A549 (cell line): ENCODE results near the gene RABGAP1L. TPM values are rescaled to one million over a fixed set of nuclear protein-coding genes. Genes with fewer than 3 reads are reported as not detected.

Source experiments
- ATAC-seq, 2 experiments: fragments of 200-7000 bp in 1 of 2; fragments of >200 bp in 1 of 2; cut with Nextera tagmentation in 1 of 2; cut with Tn5 transposase in 1 of 2; 3 replicates each; pipeline versions ENCODE4 v1.8.0 to v1.9.1; 2018 to 2020; ENCODE audit warnings: mild to moderate bottlenecking in 1 of 2, moderate library complexity in 1 of 2
- CTCF ChIA-PET: fragments of 300-600 bp; sonication (Branson Sonifier 250); formaldehyde crosslinking; extraction: SDS; loops from one replicate; lab custom pipeline; 2021; ENCODE audit warnings: antibody characterized with exemption, inconsistent platforms; lab: Yijun Ruan, JAX
- POLR2A ChIA-PET: fragments of 350-600 bp; formaldehyde crosslinking; extraction: SDS; loops from one replicate; lab custom pipeline; 2021; ENCODE audit warnings: antibody characterized with exemption, inconsistent platforms; lab: Yijun Ruan, JAX
- DNase-seq, 2 experiments: peaks; one replicate each; pipeline versions ENCODE4 v3.0.0 to v3.0.0-alpha.2; 2011 to 2016; ENCODE audit warnings: low read depth in 1 of 2, low spot score in 1 of 2
- FAIRE-seq: peaks from 2 replicates; lab custom pipeline; 2011; peaks lifted over from hg19 to GRCh38; lab: Jason Lieb, UNC
- H3K27ac ChIP-seq, 2 experiments: fragments of >200 bp; sonication (Bioruptor Twin); formaldehyde crosslinking; 3 replicates each; pipeline ENCODE4 v1.5.1; 2016 to 2017
- H3K4me1 ChIP-seq: fragments of >200 bp; sonication (Bioruptor Twin); formaldehyde crosslinking; 3 replicates; pipeline ENCODE4 v1.6.1; 2016
- H3K4me2 ChIP-seq: fragments of >200 bp; sonication (Bioruptor Twin); formaldehyde crosslinking; 3 replicates; pipeline ENCODE4 v1.6.1; 2016
- H3K4me3 ChIP-seq: fragments of >200 bp; sonication (Bioruptor Twin); formaldehyde crosslinking; 3 replicates; pipeline ENCODE4 v1.5.1; 2016
- H3K9me3 ChIP-seq: fragments of >200 bp; sonication (Bioruptor Twin); formaldehyde crosslinking; 3 replicates; pipeline ENCODE4 v1.6.1; 2016
- BHLHE40 ChIP-seq: IDR thresholded peaks from 2 replicates; pipeline ENCODE4 v1.6.1; 2012; ENCODE audit warnings: low read depth, low read length, inconsistent platforms
- CEBPB ChIP-seq, 2 experiments: fragments of >200 bp in 1 of 2; sonication (Bioruptor Twin) in 1 of 2; formaldehyde crosslinking in 1 of 2; IDR thresholded peaks; 2 replicates each; pipeline ENCODE4 v1.6.1; 2012 to 2016
- CTCF ChIP-seq: fragments of >200 bp; sonication (Bioruptor Twin); formaldehyde crosslinking; IDR thresholded peaks from 3 replicates; pipeline ENCODE4 v1.5.1; 2016
- EHF ChIP-seq: fragments of 250-450 bp; sonication (Bioruptor Pico); IDR thresholded peaks from 2 replicates; pipeline ENCODE4 v1.5.0; 2020; ENCODE audit warnings: mild to moderate bottlenecking
- ELK1 ChIP-seq: fragments of 150-350 bp; IDR thresholded peaks from 2 replicates; pipeline ENCODE4 v1.6.1; 2014; ENCODE audit warnings: low read depth, mild to moderate bottlenecking, low read length
- EP300 ChIP-seq, 2 experiments: fragments of >200 bp; sonication (Bioruptor Twin); formaldehyde crosslinking; IDR thresholded peaks; 2 replicates in 1 of 2; 3 replicates in 1 of 2; pipeline ENCODE4 v1.6.1; 2016 to 2017
- HDAC2 ChIP-seq: fragments of 200-600 bp; sonication (generic); IDR thresholded peaks from 2 replicates; pipeline ENCODE4 v1.6.1; 2016
- HOXB5 ChIP-seq: fragments of 250-450 bp; sonication (Bioruptor Pico); IDR thresholded peaks from 2 replicates; pipeline ENCODE4 v1.5.0; 2020; ENCODE audit warnings: mild to moderate bottlenecking, moderate library complexity
- JUN ChIP-seq, 2 experiments: fragments of >200 bp; sonication (Bioruptor Twin); formaldehyde crosslinking; IDR thresholded peaks; 2 replicates in 1 of 2; 3 replicates in 1 of 2; pipeline ENCODE4 v1.6.1; 2016 to 2017
- MYC ChIP-seq: IDR thresholded peaks from 2 replicates; pipeline ENCODE4 v1.6.1; 2012; ENCODE audit warnings: mild to moderate bottlenecking, inconsistent platforms, low read length, improper control_type of control experiment, borderline replicate concordance
- PHF8 ChIP-seq: fragments of 200-600 bp; sonication (generic); IDR thresholded peaks from 2 replicates; pipeline ENCODE4 v1.6.1; 2016; ENCODE audit warnings: low read depth, mild to moderate bottlenecking, antibody characterized with exemption, moderate library complexity, borderline replicate concordance
- POLR2A ChIP-seq: IDR thresholded peaks from 2 replicates; pipeline ENCODE4 v1.6.1; 2012; ENCODE audit warnings: mild to moderate bottlenecking, low read length
- POLR2AphosphoS2 ChIP-seq: conservative IDR thresholded peaks from 2 replicates; pipeline ENCODE4 v1.6.1; 2012; ENCODE audit warnings: low read length, improper control_type of control experiment, inconsistent platforms
- RCOR1 ChIP-seq: fragments of 150-350 bp; IDR thresholded peaks from 2 replicates; pipeline ENCODE4 v1.6.1; 2014; ENCODE audit warnings: antibody characterized with exemption, low read length, low read depth
- RFX5 ChIP-seq: fragments of 450-650 bp; IDR thresholded peaks from 2 replicates; pipeline ENCODE4 v1.7.1; 2014; ENCODE audit warnings: antibody characterized with exemption, mild to moderate bottlenecking, moderate library complexity
- SREBF2 ChIP-seq: fragments of 450-650 bp; IDR thresholded peaks from 2 replicates; pipeline ENCODE4 v1.6.1; 2014; ENCODE audit warnings: mild to moderate bottlenecking, moderate library complexity
- TFCP2L1 ChIP-seq: fragments of 250-450 bp; sonication (Bioruptor Pico); IDR thresholded peaks from 2 replicates; pipeline ENCODE4 v1.5.0; 2021; ENCODE audit warnings: mild to moderate bottlenecking
- TP53 ChIP-seq: fragments of 250-450 bp; sonication (Bioruptor Pico); IDR thresholded peaks from 2 replicates; pipeline ENCODE4 v1.5.0; 2021; ENCODE audit warnings: mild to moderate bottlenecking, moderate library complexity
- USF2 ChIP-seq: fragments of 450-650 bp; IDR thresholded peaks from 2 replicates; pipeline ENCODE4 v1.6.1; 2014; ENCODE audit warnings: antibody characterized with exemption
- ZC3H11A ChIP-seq: fragments of 450-650 bp; IDR thresholded peaks from 2 replicates; pipeline ENCODE4 v1.6.1; 2014; ENCODE audit warnings: antibody characterized with exemption, mild to moderate bottlenecking
- WGBS: methylation state at CpG from one replicate; pipeline ENCODE4 v1.1.6; 2017; ENCODE audit errors: missing lambda C conversion rate; 5-methylcytosine and 5-hydroxymethylcytosine counted together
- polyA plus RNA-seq, 4 experiments: library from polyadenylated mRNA; depleted of rRNA in 3 of 4; stranded (reverse); fragments of >200 nt; fragmentation: RNase III in 1 of 4; extraction: RNeasy Plus Mini Kit Qiagen cat#74134 plus additional on column Dnase treatment in 1 of 4; gene quantifications; 2 replicates in 3 of 4; 3 replicates in 1 of 4; pipeline ENCODE4 v1.2.3, GENCODE V29; 2011 to 2017
- TF ChIP-seq, protein P1 (sequence below): IDR thresholded peaks from 2 replicates; pipeline ENCODE4 v1.6.1; 2012
- TF ChIP-seq, protein P2 (sequence below): IDR thresholded peaks from 2 replicates; pipeline ENCODE4 v1.6.1; 2012; ENCODE audit warnings: low read depth, borderline replicate concordance

Gene RABGAP1L
- polyA plus RNA-seq, 2 of the 4 experiments (the other 2 are of a cell fraction) = 8.2 to 18.6 TPM

GRCh38 chr1:174190691-174191199 lies 31.4 kb downstream of the RABGAP1L start:
- Histone ChIP-seq H3K4me1 (peaks cover 3% of the 10 kb centered on the region; the same call in 1 of the 3 replicates), H3K27ac (no peak overlapping the region), H3K9me3 (0 out of 3 replicates have a peak, but pooled peaks cover 4% of the 10 kb centered on the region), H3K4me2 (no peak overlapping the region), H3K4me3 (no peak overlapping the region)
- FAIRE-seq = no peak
- no peak for ATAC-seq
- ChIA-PET CTCF (interaction anchor here (2.1 kb wide), 1 partner anchor 12 kb away, joined by 4 read pairs; no protein-coding TSS in a partner anchor), POLR2A (no interaction called here)
- no peak for TF ChIP-seq EHF (CRISPR knock-in tag)
- no peak for TF ChIP-seq HOXB5 (CRISPR knock-in tag)
- no peak for TF ChIP-seq POLR2AphosphoS2
- no peak for TF ChIP-seq RCOR1
- TF ChIP-seq CEBPB (IDR thresholded peaks at IDR 0.05) = no peak
- TF ChIP-seq CTCF = no peak
- no peak for TF ChIP-seq MYC
- TF ChIP-seq, protein P1, sequence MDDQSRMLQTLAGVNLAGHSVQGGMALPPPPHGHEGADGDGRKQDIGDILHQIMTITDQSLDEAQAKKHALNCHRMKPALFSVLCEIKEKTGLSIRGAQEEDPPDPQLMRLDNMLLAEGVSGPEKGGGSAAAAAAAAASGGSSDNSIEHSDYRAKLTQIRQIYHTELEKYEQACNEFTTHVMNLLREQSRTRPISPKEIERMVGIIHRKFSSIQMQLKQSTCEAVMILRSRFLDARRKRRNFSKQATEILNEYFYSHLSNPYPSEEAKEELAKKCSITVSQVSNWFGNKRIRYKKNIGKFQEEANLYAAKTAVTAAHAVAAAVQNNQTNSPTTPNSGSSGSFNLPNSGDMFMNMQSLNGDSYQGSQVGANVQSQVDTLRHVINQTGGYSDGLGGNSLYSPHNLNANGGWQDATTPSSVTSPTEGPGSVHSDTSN = no peak
- TF ChIP-seq RFX5 = no peak
- no peak for TF ChIP-seq JUN (IDR thresholded peaks at IDR 0.05)
- no peak for DNase-seq
- 91% methylated on average over 6 of the region's 6 CpGs for WGBS

DNA sequence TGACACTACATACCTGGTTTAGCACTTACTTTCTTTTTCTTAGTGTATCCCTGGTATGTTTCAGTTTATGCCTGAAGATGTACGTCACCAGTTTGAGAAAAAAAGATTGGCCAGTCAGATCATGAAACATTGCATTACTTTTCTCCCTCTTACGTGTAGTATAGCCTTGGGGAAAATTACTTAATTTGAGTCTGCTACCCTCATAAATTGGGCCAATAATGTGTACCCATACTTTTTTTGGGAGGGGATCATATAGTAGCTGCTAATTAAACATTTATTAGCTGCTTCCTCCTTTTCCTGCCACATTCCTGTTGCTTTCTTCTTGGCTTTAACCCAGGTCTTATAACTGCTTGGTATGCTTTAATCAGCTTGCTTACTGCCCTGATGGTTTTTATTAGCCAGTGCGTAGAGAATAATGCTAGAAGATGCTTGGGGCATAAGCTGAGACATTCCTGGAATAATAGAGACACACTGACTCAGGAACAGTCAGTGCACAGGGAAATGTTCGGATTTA lies 32.1 kb downstream of the RABGAP1L start:
- FAIRE-seq (no peak), ATAC-seq (no peak), DNase-seq (peak in 1 of 2 experiments; percentile 4)
- no peak overlapping the region for H3K4me2 ChIP-seq
- TF ChIP-seq PHF8 (no peak), POLR2A (no peak), POLR2AphosphoS2 (no peak), RFX5 (no peak), EP300 (IDR thresholded peaks at IDR 0.05) (no peak), SREBF2 (no peak), TFCP2L1 (CRISPR knock-in tag) (no peak), ZC3H11A (no peak), ELK1 (no peak), CEBPB (IDR thresholded peaks at IDR 0.05) (no peak), TP53 (no peak), BHLHE40 (no peak), RCOR1 (no peak), EHF (CRISPR knock-in tag) (no peak), USF2 (no peak), HDAC2 (no peak)
- TF ChIP-seq, protein P2, sequence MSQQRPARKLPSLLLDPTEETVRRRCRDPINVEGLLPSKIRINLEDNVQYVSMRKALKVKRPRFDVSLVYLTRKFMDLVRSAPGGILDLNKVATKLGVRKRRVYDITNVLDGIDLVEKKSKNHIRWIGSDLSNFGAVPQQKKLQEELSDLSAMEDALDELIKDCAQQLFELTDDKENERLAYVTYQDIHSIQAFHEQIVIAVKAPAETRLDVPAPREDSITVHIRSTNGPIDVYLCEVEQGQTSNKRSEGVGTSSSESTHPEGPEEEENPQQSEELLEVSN = no peak
- no peak overlapping the region for H3K4me3 ChIP-seq
- ChIA-PET CTCF (interaction anchor here (2.1 kb wide), 1 partner anchor 13 kb away, joined by 4 read pairs; no protein-coding TSS in a partner anchor), POLR2A (no interaction called here)
- 0 out of 3 replicates have a peak, but pooled peaks cover 4% of the 10 kb centered on the region for H3K9me3 ChIP-seq
- peaks cover 3% of the 10 kb centered on the region; the same call in 1 of the 3 replicates for H3K4me1 ChIP-seq
- WGBS = 78% methylated on average over 4 of the region's 4 CpGs
- no peak overlapping the region for H3K27ac ChIP-seq
